Lower leg skin (tissue), 3 donors: Measurements from ENCODE around the gene RLF.

Source experiments
- POLR2A ChIP-seq, 2 donors: fragments of 450-650 bp; IDR thresholded peaks; one replicate each; pipeline ENCODE4 v1.6.1; 2016 to 2017; ENCODE audit warnings: antibody characterized with exemption in 2 of 2, mild to moderate bottlenecking in 1 of 2, moderate library complexity in 1 of 2
- TF ChIP-seq, protein P1 (sequence below), 3 donors: fragments of 450-650 bp; IDR thresholded peaks; one replicate each; pipeline ENCODE4 v1.5.1; 2016; ENCODE audit warnings: antibody characterized with exemption in 3 of 3, mild to moderate bottlenecking in 3 of 3, moderate library complexity in 2 of 3

DNA sequence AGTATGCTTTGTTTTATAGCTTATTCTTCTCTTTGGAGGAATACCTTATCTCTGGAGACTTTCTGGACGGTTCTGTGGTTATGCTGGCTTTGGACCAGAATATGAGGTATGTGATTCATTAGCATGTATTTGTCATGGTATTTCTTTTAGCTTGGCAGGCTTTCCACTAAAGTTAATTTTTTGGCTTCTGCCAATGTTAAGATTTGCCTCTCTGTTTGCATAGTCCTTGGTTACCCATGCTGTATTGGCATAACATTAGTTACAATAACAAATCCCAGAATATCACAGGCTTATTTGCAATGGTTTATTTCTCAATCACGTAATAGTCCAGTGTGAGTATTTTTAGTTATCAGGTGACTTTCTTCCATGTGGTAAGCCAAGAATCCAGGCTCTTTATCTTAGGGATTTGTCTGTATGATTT, 106.6 kb downstream of the RLF start:
- TF ChIP-seq, protein P1, sequence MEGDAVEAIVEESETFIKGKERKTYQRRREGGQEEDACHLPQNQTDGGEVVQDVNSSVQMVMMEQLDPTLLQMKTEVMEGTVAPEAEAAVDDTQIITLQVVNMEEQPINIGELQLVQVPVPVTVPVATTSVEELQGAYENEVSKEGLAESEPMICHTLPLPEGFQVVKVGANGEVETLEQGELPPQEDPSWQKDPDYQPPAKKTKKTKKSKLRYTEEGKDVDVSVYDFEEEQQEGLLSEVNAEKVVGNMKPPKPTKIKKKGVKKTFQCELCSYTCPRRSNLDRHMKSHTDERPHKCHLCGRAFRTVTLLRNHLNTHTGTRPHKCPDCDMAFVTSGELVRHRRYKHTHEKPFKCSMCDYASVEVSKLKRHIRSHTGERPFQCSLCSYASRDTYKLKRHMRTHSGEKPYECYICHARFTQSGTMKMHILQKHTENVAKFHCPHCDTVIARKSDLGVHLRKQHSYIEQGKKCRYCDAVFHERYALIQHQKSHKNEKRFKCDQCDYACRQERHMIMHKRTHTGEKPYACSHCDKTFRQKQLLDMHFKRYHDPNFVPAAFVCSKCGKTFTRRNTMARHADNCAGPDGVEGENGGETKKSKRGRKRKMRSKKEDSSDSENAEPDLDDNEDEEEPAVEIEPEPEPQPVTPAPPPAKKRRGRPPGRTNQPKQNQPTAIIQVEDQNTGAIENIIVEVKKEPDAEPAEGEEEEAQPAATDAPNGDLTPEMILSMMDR (IDR thresholded peaks at IDR 0.05) = no peak
- no peak for TF ChIP-seq POLR2A (IDR thresholded peaks at IDR 0.05)
